SK-N-SH (cell line): ENCODE measurements around the gene PARS2. TPM values are rescaled to one million over a fixed set of nuclear protein-coding genes. Genes with fewer than 3 reads are reported as not detected.

ENCODE experiments used
- CTCF ChIA-PET: fragments of 300-600, 350-600 bp; formaldehyde crosslinking; extraction: SDS; loops from one replicate; lab custom pipeline; 2021; lab: Yijun Ruan, JAX
- POLR2A ChIA-PET: fragments of 350-600 bp; sonication (Branson Sonifier 250); formaldehyde crosslinking; extraction: SDS; loops from one replicate; lab custom pipeline; 2020; ENCODE audit warnings: antibody characterized with exemption, inconsistent platforms; lab: Yijun Ruan, JAX
- DNase-seq: peaks from one replicate; pipeline ENCODE4 v3.0.0; 2012
- H2AFZ ChIP-seq: fragments of 200-600 bp; sonication (generic); 2 replicates; pipeline ENCODE4 v1.8.1; 2016; ENCODE audit warnings: antibody characterized with exemption, mild to moderate bottlenecking, low read depth
- H3F3A ChIP-seq: fragments of 200-600 bp; sonication (generic); replicated peaks from 2 replicates; pipeline ENCODE3; 2016; ENCODE audit warnings: antibody characterized with exemption, mild to moderate bottlenecking; ENCODE audit not compliant: insufficient read depth
- H3K27ac ChIP-seq, 2 experiments: fragments of 200-500 bp in 1 of 2; fragments of 200-600 bp in 1 of 2; sonication (Bioruptor generic) in 1 of 2; sonication (generic), shearing (Covaris generic) in 1 of 2; 2 replicates each; pipeline versions ENCODE4 v1.5.1 to v1.6.1; 2014 to 2016; ENCODE audit warnings: low read depth in 2 of 2, inconsistent platforms in 1 of 2, low read length in 1 of 2, mild to moderate bottlenecking in 1 of 2, mixed read lengths in 1 of 2
- H3K27me3 ChIP-seq: fragments of 200-600 bp; sonication (generic), shearing (Covaris generic); 2 replicates; pipeline ENCODE4 v1.6.1; 2016; ENCODE audit warnings: mixed run types; ENCODE audit not compliant: insufficient read depth
- H3K36me3 ChIP-seq, 2 experiments: fragments of 200-500 bp in 1 of 2; fragments of 200-600 bp in 1 of 2; sonication (Bioruptor generic) in 1 of 2; sonication (generic) in 1 of 2; replicated peaks in 1 of 2; 2 replicates each; pipeline versions ENCODE3 to v1.5.1; 2014 to 2016; ENCODE audit warnings: low read length in 1 of 2, mild to moderate bottlenecking in 1 of 2; ENCODE audit not compliant: insufficient read depth in 2 of 2, control insufficient read depth in 1 of 2
- H3K4me1 ChIP-seq, 2 experiments: fragments of 200-500 bp in 1 of 2; fragments of 200-600 bp in 1 of 2; sonication (Bioruptor generic) in 1 of 2; sonication (generic), shearing (Covaris generic) in 1 of 2; 2 replicates each; pipeline versions ENCODE4 v1.5.1 to v1.6.1; 2014 to 2016; ENCODE audit warnings: low read depth in 1 of 2, low read length in 1 of 2, mixed run types in 1 of 2; ENCODE audit not compliant: insufficient read depth in 2 of 2, control insufficient read depth in 1 of 2
- H3K4me2 ChIP-seq: fragments of 200-600 bp; sonication (generic), shearing (Covaris generic); 2 replicates; pipeline ENCODE4 v1.6.1; 2017; ENCODE audit warnings: mixed run types
- H3K4me3 ChIP-seq, 2 experiments: fragments of 200-500 bp in 1 of 2; fragments of 200-600 bp in 1 of 2; sonication (Bioruptor generic) in 1 of 2; sonication (generic), shearing (Covaris generic) in 1 of 2; 2 replicates each; pipeline versions ENCODE4 v1.5.1 to v1.8.1; 2014 to 2016; ENCODE audit warnings: low read depth in 2 of 2, inconsistent platforms in 1 of 2, low read length in 1 of 2, mild to moderate bottlenecking in 1 of 2, mixed read lengths in 1 of 2, moderate library complexity in 1 of 2
- H3K79me2 ChIP-seq: fragments of 200-600 bp; sonication (generic); 2 replicates; pipeline ENCODE4 v1.8.1; 2017; ENCODE audit warnings: mild to moderate bottlenecking; ENCODE audit not compliant: insufficient read depth
- H3K9ac ChIP-seq: fragments of 200-600 bp; sonication (generic); 2 replicates; pipeline ENCODE4 v1.6.1; 2017; ENCODE audit warnings: mixed run types
- H3K9me2 ChIP-seq: fragments of 200-600 bp; sonication (generic); 2 replicates; pipeline ENCODE4 v1.6.1; 2017; ENCODE audit warnings: mixed run types
- H3K9me3 ChIP-seq: fragments of 200-600 bp; sonication (generic); 2 replicates; pipeline ENCODE4 v1.6.1; 2017; ENCODE audit warnings: mixed run types, mild to moderate bottlenecking, moderate library complexity
- H4K20me1 ChIP-seq: fragments of 200-600 bp; sonication (generic); 2 replicates; pipeline ENCODE4 v1.6.1; 2017; ENCODE audit warnings: mild to moderate bottlenecking, mixed run types; ENCODE audit not compliant: insufficient read depth
- CHD2 ChIP-seq: fragments of 150-350 bp; IDR thresholded peaks from 2 replicates; pipeline ENCODE4 v1.6.1; 2018; ENCODE audit warnings: low read length; ENCODE audit not compliant: partially characterized antibody
- ELF1 ChIP-seq: IDR thresholded peaks from 2 replicates; pipeline ENCODE4 v1.4.0; 2012
- FOXJ3 ChIP-seq: sonication (generic); formaldehyde crosslinking; IDR thresholded peaks from 2 replicates; pipeline ENCODE4 v1.5.1; 2020; ENCODE audit warnings: mild to moderate bottlenecking, missing genetic modification reagents
- GABPA ChIP-seq: IDR thresholded peaks from 2 replicates; pipeline ENCODE4 v1.4.0; 2012; ENCODE audit warnings: low read depth, mild to moderate bottlenecking
- GATA2 ChIP-seq: sonication (generic); formaldehyde crosslinking; IDR thresholded peaks from 2 replicates; pipeline ENCODE4 v1.5.0; 2020; ENCODE audit warnings: mild to moderate bottlenecking, missing genetic modification reagents
- IRF3 ChIP-seq: fragments of 150-350 bp; IDR thresholded peaks from 2 replicates; pipeline ENCODE4 v1.6.1; 2016; ENCODE audit warnings: mild to moderate bottlenecking, low read depth, low read length
- MEF2A ChIP-seq: IDR thresholded peaks from 2 replicates; pipeline ENCODE4 v1.4.0; 2012; ENCODE audit warnings: low read depth, borderline replicate concordance
- NFIC ChIP-seq: IDR thresholded peaks from 2 replicates; pipeline ENCODE4 v1.4.0; 2012; ENCODE audit warnings: borderline replicate concordance
- RCOR1 ChIP-seq: fragments of 150-350 bp; IDR thresholded peaks from 2 replicates; pipeline ENCODE4 v1.6.1; 2017; ENCODE audit warnings: antibody characterized with exemption, low read length
- RFX5 ChIP-seq: IDR thresholded peaks from 2 replicates; pipeline ENCODE4 v1.6.1; 2012; ENCODE audit warnings: mild to moderate bottlenecking, improper control_type of control experiment, low read length
- RXRA ChIP-seq: IDR thresholded peaks from 2 replicates; pipeline ENCODE4 v1.4.0; 2012; ENCODE audit warnings: low read depth, mild to moderate bottlenecking, borderline replicate concordance
- SMC3 ChIP-seq: IDR thresholded peaks from 2 replicates; pipeline ENCODE4 v1.6.1; 2012; ENCODE audit warnings: low read depth, low read length, improper control_type of control experiment
- TAF1 ChIP-seq: IDR thresholded peaks from 2 replicates; pipeline ENCODE4 v1.6.1; 2012; ENCODE audit warnings: low read depth, mild to moderate bottlenecking, low read length, moderate library complexity, borderline replicate concordance
- WGBS: methylation state at CpG from one replicate; pipeline ENCODE4 v1.1.6; 2017; ENCODE audit warnings: low lambda C conversion rate; 5-methylcytosine and 5-hydroxymethylcytosine counted together
- polyA plus RNA-seq, 3 experiments: library from polyadenylated mRNA; depleted of rRNA; stranded (reverse); fragments of >200 nt; gene quantifications; 2 replicates each; pipeline ENCODE4 v1.2.3, GENCODE V29; 2012
- TF ChIP-seq, protein P1 (sequence below): IDR thresholded peaks from 2 replicates; pipeline ENCODE4 v1.4.0; 2012; ENCODE audit warnings: low read depth, borderline replicate concordance
- TF ChIP-seq, protein P2 (sequence below): IDR thresholded peaks from 2 replicates; pipeline ENCODE4 v1.4.0; 2012; ENCODE audit warnings: low read depth
- TF ChIP-seq, protein P3 (sequence below): IDR thresholded peaks from 2 replicates; pipeline ENCODE4; 2012

PARS2 gene
- polyA plus RNA-seq, 1 of the 3 experiments (the other 2 are of a cell fraction): 3.2 TPM

DNA sequence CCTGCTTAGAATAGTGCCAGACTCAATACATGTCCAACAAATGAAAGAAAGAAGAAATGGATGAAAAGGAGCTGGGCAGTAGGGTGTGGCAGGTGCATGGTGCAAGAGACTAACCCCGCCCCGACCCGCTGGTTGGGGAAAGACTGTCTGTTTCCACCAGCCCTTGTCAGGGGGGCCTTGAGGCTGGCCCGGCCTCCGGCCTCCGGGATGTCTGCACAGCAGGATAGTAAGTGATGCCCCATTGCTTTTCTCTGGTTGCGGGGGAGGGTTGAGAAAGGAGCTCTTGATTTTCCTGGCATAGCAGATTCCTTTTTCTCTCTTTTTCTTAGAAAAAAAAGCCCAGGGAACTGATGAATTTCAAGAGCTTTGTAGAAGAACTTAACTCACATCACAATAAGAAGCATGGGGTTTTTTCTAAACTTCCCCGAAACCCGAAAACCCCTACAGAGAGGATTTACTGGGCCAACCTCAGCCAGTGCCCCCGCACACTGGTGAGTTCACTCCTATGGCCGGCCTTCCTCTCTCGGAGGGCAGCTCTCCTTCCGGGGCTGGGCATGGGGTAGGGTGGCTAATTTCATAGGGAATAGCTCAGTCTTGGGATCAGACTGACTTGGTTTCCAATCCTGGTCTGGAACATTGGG, 49.3 kb upstream of the PARS2 start:
- Histone ChIP-seq H3K9me2 (no peaks in the 10 kb centered on the region), H3K4me3 (no peak overlapping the region), H3K4me1 (peaks cover 0 to 2% of the 10 kb centered on the region in 2 experiments; a peak in 1 of 4 replicates), H3K36me3 (no peaks in the 10 kb centered on the region), H4K20me1 (no peaks in the 10 kb centered on the region), H3K27ac (no peak overlapping the region), H3K9ac (no peak overlapping the region), H3K4me2 (no peak overlapping the region), H3K79me2 (no peaks in the 10 kb centered on the region), H3K9me3 (no peaks in the 10 kb centered on the region), H3K27me3 (no peaks in the 10 kb centered on the region), H2AFZ (no peak overlapping the region), H3F3A (no peaks in the 10 kb centered on the region)
- 81% methylated on average over 6 of the region's 13 CpGs for WGBS
- POLR2A ChIA-PET: no interaction called here
- no peak for TF ChIP-seq TAF1
- TF ChIP-seq, protein P1, sequence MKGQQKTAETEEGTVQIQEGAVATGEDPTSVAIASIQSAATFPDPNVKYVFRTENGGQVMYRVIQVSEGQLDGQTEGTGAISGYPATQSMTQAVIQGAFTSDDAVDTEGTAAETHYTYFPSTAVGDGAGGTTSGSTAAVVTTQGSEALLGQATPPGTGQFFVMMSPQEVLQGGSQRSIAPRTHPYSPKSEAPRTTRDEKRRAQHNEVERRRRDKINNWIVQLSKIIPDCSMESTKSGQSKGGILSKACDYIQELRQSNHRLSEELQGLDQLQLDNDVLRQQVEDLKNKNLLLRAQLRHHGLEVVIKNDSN: no peak
- TF ChIP-seq SMC3: no peak
- no peak for TF ChIP-seq RFX5
- TF ChIP-seq GATA2 (CRISPR knock-in tag): no peak
- TF ChIP-seq CHD2: no peak
- no peak for TF ChIP-seq FOXJ3 (CRISPR knock-in tag)
- TF ChIP-seq RXRA: no peak
- no peak for TF ChIP-seq NFIC
- no peak for TF ChIP-seq RCOR1
- no peak for TF ChIP-seq ELF1
- TF ChIP-seq IRF3: no peak
- TF ChIP-seq, protein P2, sequence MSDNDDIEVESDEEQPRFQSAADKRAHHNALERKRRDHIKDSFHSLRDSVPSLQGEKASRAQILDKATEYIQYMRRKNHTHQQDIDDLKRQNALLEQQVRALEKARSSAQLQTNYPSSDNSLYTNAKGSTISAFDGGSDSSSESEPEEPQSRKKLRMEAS: no peak
- TF ChIP-seq, protein P3, sequence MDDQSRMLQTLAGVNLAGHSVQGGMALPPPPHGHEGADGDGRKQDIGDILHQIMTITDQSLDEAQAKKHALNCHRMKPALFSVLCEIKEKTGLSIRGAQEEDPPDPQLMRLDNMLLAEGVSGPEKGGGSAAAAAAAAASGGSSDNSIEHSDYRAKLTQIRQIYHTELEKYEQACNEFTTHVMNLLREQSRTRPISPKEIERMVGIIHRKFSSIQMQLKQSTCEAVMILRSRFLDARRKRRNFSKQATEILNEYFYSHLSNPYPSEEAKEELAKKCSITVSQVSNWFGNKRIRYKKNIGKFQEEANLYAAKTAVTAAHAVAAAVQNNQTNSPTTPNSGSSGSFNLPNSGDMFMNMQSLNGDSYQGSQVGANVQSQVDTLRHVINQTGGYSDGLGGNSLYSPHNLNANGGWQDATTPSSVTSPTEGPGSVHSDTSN: no peak
- TF ChIP-seq GABPA: no peak
- TF ChIP-seq MEF2A: no peak
- CTCF ChIA-PET: interaction anchor here (0.9 kb wide), 1 partner anchor 13 kb away, joined by 3 read pairs; no protein-coding TSS in a partner anchor
- no peak for DNase-seq
